Esophagus muscularis mucosa (tissue), 4 donors: ENCODE measurements around the gene XYLT1. TPM values are rescaled to one million over a fixed set of nuclear protein-coding genes. Genes with fewer than 3 reads are reported as not detected.

ENCODE experiments used
- DNase-seq: peaks from one replicate; pipeline ENCODE4 v3.0.0-alpha.2; 2017; ENCODE audit errors: extremely low spot score
- H3K27ac ChIP-seq, 4 donors: fragments of 200-600 bp; sonication (generic); replicated peaks in 1 of 4; 1 replicate in 3 of 4; 2 replicates in 1 of 4; pipeline ENCODE4 v1.5.1; 2016 to 2019; ENCODE audit warnings: mild to moderate bottlenecking in 1 of 4
- H3K27me3 ChIP-seq, 4 donors: fragments of 200-600 bp; sonication (generic); one replicate each; pipeline versions ENCODE4 v1.5.1 to v1.6.0; 2016 to 2019
- H3K36me3 ChIP-seq, 4 donors: fragments of 200-600 bp; sonication (generic); one replicate each; pipeline ENCODE4 v1.5.1; 2016 to 2019
- H3K4me1 ChIP-seq, 4 donors: fragments of 200-600 bp; sonication (generic); one replicate each; pipeline ENCODE4 v1.5.1; 2016 to 2019
- H3K4me3 ChIP-seq, 4 donors: fragments of 200-600 bp; sonication (generic); 1 replicate in 2 of 4; 2 replicates in 2 of 4; pipeline ENCODE4 v1.5.1; 2016 to 2019; ENCODE audit warnings: mild to moderate bottlenecking in 4 of 4, moderate library complexity in 1 of 4
- H3K9me3 ChIP-seq, 4 donors: fragments of 200-600 bp; sonication (generic); 1 replicate in 3 of 4; 2 replicates in 1 of 4; pipeline ENCODE4 v1.5.1; 2016 to 2019
- CTCF ChIP-seq, 3 experiments: fragments of 200-600 bp in 2 of 3; fragments of 450-650 bp in 1 of 3; sonication (generic) in 2 of 3; IDR thresholded peaks; one replicate each; pipeline ENCODE4 v1.5.1; 2017 to 2019; ENCODE audit warnings: antibody characterized with exemption in 3 of 3, mild to moderate bottlenecking in 2 of 3, moderate library complexity in 1 of 3
- EP300 ChIP-seq: sonication (generic); formaldehyde crosslinking; IDR thresholded peaks from one replicate; pipeline ENCODE4 v1.6.1; 2017; ENCODE audit warnings: antibody characterized with exemption
- POLR2A ChIP-seq: fragments of 450-650 bp; IDR thresholded peaks from one replicate; pipeline ENCODE4 v1.6.1; 2017; ENCODE audit warnings: antibody characterized with exemption, moderate library complexity, mild to moderate bottlenecking, low read depth
- POLR2AphosphoS5 ChIP-seq, 2 donors: sonication (generic); formaldehyde crosslinking; IDR thresholded peaks; one replicate each; pipeline ENCODE4 v1.6.1; 2017; ENCODE audit warnings: antibody characterized with exemption in 2 of 2
- WGBS: methylation state at CpG from one replicate; pipeline ENCODE4 v1.1.5; 2018; 5-methylcytosine and 5-hydroxymethylcytosine counted together
- intact Hi-C: fragments of 100-400 bp; cut with DNase I; formaldehyde crosslinking; loops from one replicate; pipeline ENCODE4 v1.15.1; 2023
- total RNA-seq, 4 donors: library from RNA; depleted of rRNA; stranded (reverse); fragments of >200 nt; gene quantifications; one replicate each; pipeline versions ENCODE4 v1.1.0 to v1.2.1, GENCODE V29; 2016

Gene XYLT1
- total RNA-seq, 4 donors from 2014 or later: 25.2 to 57.1 (median 33.5) TPM

- H3K9me3 ChIP-seq: no peaks in the 10 kb centered on the region
- intact Hi-C loops: loop anchor here (5.0 kb wide), 1 partner anchor 99 kb away; no protein-coding TSS in a partner anchor
- H3K36me3 ChIP-seq: no peaks in the 10 kb centered on the region
- peaks cover 32 to 82% (median 79%) of the 10 kb centered on the region in 4 donors for H3K4me1 ChIP-seq
- no peak for DNase-seq
- no peaks in the 10 kb centered on the region for H3K27me3 ChIP-seq
- no peak overlapping the region for H3K4me3 ChIP-seq
- TF ChIP-seq CTCF (IDR thresholded peaks at IDR 0.05) (no peak), POLR2A (no peak), POLR2AphosphoS5 (IDR thresholded peaks at IDR 0.05) (no peak), EP300 (no peak)
- peak overlapping the region in 3 of 4 donors; percentile 15 to 69 (median 66) for H3K27ac ChIP-seq
- 69% methylated on average over 3 of the region's 3 CpGs for WGBS
Measured at GRCh38 chr16:17368446-17368845, 102.3 kb downstream of the XYLT1 start.

GRCh38 chr16:17367923-17368322, 102.8 kb downstream of the XYLT1 start:
- intact Hi-C loops: loop anchor here (5.0 kb wide), 1 partner anchor 99 kb away; no protein-coding TSS in a partner anchor
- H3K4me1 ChIP-seq: peaks cover 34 to 88% (median 84%) of the 10 kb centered on the region in 4 donors
- WGBS: 41% methylated on average over 10 of the region's 10 CpGs
- peak overlapping the region; percentile 15 to 69 (median 66) for H3K27ac ChIP-seq
- H3K4me3 ChIP-seq: no peak overlapping the region
- no peaks in the 10 kb centered on the region for H3K9me3 ChIP-seq
- no peak for DNase-seq
- no peaks in the 10 kb centered on the region for H3K36me3 ChIP-seq
- TF ChIP-seq EP300: no peak
- no peak for TF ChIP-seq POLR2A
- peak in 1 of 3 experiments; percentile 29 for TF ChIP-seq CTCF (IDR thresholded peaks at IDR 0.05)
- peak in 1 of 2 donors; percentile 27 for TF ChIP-seq POLR2AphosphoS5 (IDR thresholded peaks at IDR 0.05)
- H3K27me3 ChIP-seq: no peaks in the 10 kb centered on the region

GRCh38 chr16:17367036-17367435, 103.7 kb downstream of the XYLT1 start:
- no peak for DNase-seq
- H3K9me3 ChIP-seq: no peaks in the 10 kb centered on the region
- peak overlapping the region; percentile 15 to 69 (median 40) for H3K27ac ChIP-seq
- H3K4me1 ChIP-seq: peaks cover 34 to 95% (median 93%) of the 10 kb centered on the region in 4 donors
- TF ChIP-seq POLR2AphosphoS5 (IDR thresholded peaks at IDR 0.05) (no peak), EP300 (no peak), CTCF (IDR thresholded peaks at IDR 0.05) (no peak), POLR2A (no peak)
- WGBS: 83% methylated on average over 9 of the region's 9 CpGs
- intact Hi-C loops: loop anchor here (5.0 kb wide), 1 partner anchor 100 kb away; no protein-coding TSS in a partner anchor
- H3K36me3 ChIP-seq: no peaks in the 10 kb centered on the region
- no peaks in the 10 kb centered on the region for H3K27me3 ChIP-seq
- no peak overlapping the region for H3K4me3 ChIP-seq

- no peak for DNase-seq
- whole genome bisulfite sequencing: 91% methylated on average over 8 of the region's 8 CpGs
- Histone ChIP-seq H3K4me1 (peaks cover 34 to 100% (median 95%) of the 10 kb centered on the region in 4 donors), H3K9me3 (no peaks in the 10 kb centered on the region), H3K4me3 (no peak overlapping the region), H3K27ac (peak overlapping the region; percentile 15 to 69 (median 60)), H3K36me3 (no peaks in the 10 kb centered on the region), H3K27me3 (no peaks in the 10 kb centered on the region)
- intact Hi-C loops: loop anchor here (5.0 kb wide), 1 partner anchor 101 kb away; no protein-coding TSS in a partner anchor
- TF ChIP-seq POLR2A: no peak
- TF ChIP-seq CTCF (IDR thresholded peaks at IDR 0.05): no peak
- TF ChIP-seq EP300: no peak
- TF ChIP-seq POLR2AphosphoS5 (IDR thresholded peaks at IDR 0.05): no peak
Measured at GRCh38 chr16:17366299-17366961, 104.3 kb downstream of the XYLT1 start.
